OCI-LY1 (cell line): ENCODE data around the gene LARP1B.

ENCODE experiments used
- CTCF ChIP-seq: fragments of 200-600 bp; sonication (generic), shearing (Covaris generic); IDR thresholded peaks from 2 replicates; pipeline ENCODE4 v1.5.1; 2017; ENCODE audit warnings: mild to moderate bottlenecking, antibody characterized with exemption, low read length, moderate library complexity, mixed read lengths
- EZH2 ChIP-seq: fragments of 200-600 bp; sonication (generic), shearing (Covaris generic); IDR thresholded peaks from 2 replicates; pipeline ENCODE4 v1.8.0; 2017; ENCODE audit warnings: borderline replicate concordance, mixed run types, mild to moderate bottlenecking, antibody characterized with exemption, low read length, moderate library complexity, mixed read lengths

- no peak for TF ChIP-seq CTCF
- TF ChIP-seq EZH2, result no peak
Observed at GRCh38 chr4:128159967-128160366, 98.9 kb downstream of the LARP1B start.
